K562 (cell line): ENCODE data around the gene IRF1. TPM values are rescaled to one million over a fixed set of nuclear protein-coding genes. Genes with fewer than 3 reads are reported as not detected.

Experiments
- CLOCK ChIP-seq: fragments of 250-450 bp; sonication (Bioruptor Pico); IDR thresholded peaks from 2 replicates; pipeline ENCODE4 v1.4.0; 2020; ENCODE audit warnings: mild to moderate bottlenecking, moderate library complexity, borderline replicate concordance
- CSDE1 ChIP-seq, 2 experiments: fragments of 450-650 bp; IDR thresholded peaks; 2 replicates each; pipeline ENCODE4 v1.6.1; 2016; ENCODE audit warnings: mild to moderate bottlenecking in 1 of 2
- E2F3 ChIP-seq: fragments of 250-450 bp; sonication (Bioruptor Pico); IDR thresholded peaks from 2 replicates; pipeline ENCODE4 v1.4.0; 2020; ENCODE audit warnings: mild to moderate bottlenecking
- FOS ChIP-seq: IDR thresholded peaks from 3 replicates; pipeline ENCODE4 v1.6.1; 2011; ENCODE audit not compliant: insufficient read length; ENCODE audit errors: extremely low read depth
- HNRNPL ChIP-seq: fragments of 200-400 bp; formaldehyde crosslinking; IDR thresholded peaks from 2 replicates; pipeline ENCODE4 v1.6.1; 2017; ENCODE audit warnings: low read depth, mild to moderate bottlenecking, low read length
- IRF1 ChIP-seq: sonication (generic); formaldehyde crosslinking; IDR thresholded peaks from 2 replicates; pipeline ENCODE4 v1.8.0; 2022; ENCODE audit warnings: missing genetic modification reagents, mild to moderate bottlenecking, borderline replicate concordance
- MCM3 ChIP-seq: fragments of 450-650 bp; IDR thresholded peaks from 2 replicates; pipeline ENCODE4 v1.6.1; 2016
- MYC ChIP-seq, 2 experiments: fragments of 250-450 bp in 1 of 2; sonication (Bioruptor Pico) in 1 of 2; IDR thresholded peaks; 2 replicates each; pipeline versions ENCODE4 v1.5.1 to v1.6.1; 2012 to 2021; ENCODE audit warnings: low read depth in 2 of 2, borderline replicate concordance in 1 of 2, improper control_type of control experiment in 1 of 2, low read length in 1 of 2, mild to moderate bottlenecking in 1 of 2, moderate library complexity in 1 of 2
- NONO ChIP-seq, 2 experiments: fragments of 200-400 bp in 1 of 2; fragments of 450-650 bp in 1 of 2; formaldehyde crosslinking in 1 of 2; IDR thresholded peaks; 2 replicates each; pipeline ENCODE4 v1.6.1; 2017; ENCODE audit warnings: low read depth in 2 of 2, mild to moderate bottlenecking in 2 of 2, moderate library complexity in 2 of 2, low read length in 1 of 2
- NR2C2 ChIP-seq, 2 experiments: fragments of 200-800 bp in 1 of 2; sonication (Bioruptor generic) in 1 of 2; sonication (generic) in 1 of 2; formaldehyde crosslinking in 1 of 2; IDR thresholded peaks; 2 replicates each; pipeline versions ENCODE4 v1.6.1 to v1.8.0; 2016 to 2022; ENCODE audit warnings: mild to moderate bottlenecking in 1 of 2, missing compliant biosample characterization in 1 of 2, missing genetic modification characterization in 1 of 2, missing genetic modification reagents in 1 of 2
- PHF21A ChIP-seq: fragments of 450-650 bp; IDR thresholded peaks from 2 replicates; pipeline ENCODE4 v1.6.1; 2017; ENCODE audit warnings: low read depth, borderline replicate concordance
- PHF8 ChIP-seq: fragments of 200-600 bp; sonication (generic); IDR thresholded peaks from 2 replicates; pipeline ENCODE4 v1.6.1; 2012; ENCODE audit warnings: mixed run types, mild to moderate bottlenecking, inconsistent platforms, low read length, moderate library complexity, borderline replicate concordance
- TCF7L2 ChIP-seq: fragments of 150-350 bp; IDR thresholded peaks from 2 replicates; pipeline ENCODE4 v1.6.1; 2016; ENCODE audit warnings: low read depth, mild to moderate bottlenecking, low read length, moderate library complexity
- WHSC1 ChIP-seq: IDR thresholded peaks from one replicate; pipeline ENCODE4 v1.6.1; 2012; ENCODE audit warnings: low read length, control low read depth, inconsistent platforms
- ZNF121 ChIP-seq: sonication (generic); formaldehyde crosslinking; conservative IDR thresholded peaks from 2 replicates; pipeline ENCODE4 v1.8.0; 2022; ENCODE audit warnings: missing genetic modification reagents
- ZNF224 ChIP-seq: sonication (generic); formaldehyde crosslinking; IDR thresholded peaks from 2 replicates; pipeline ENCODE4 v1.8.0; 2022; ENCODE audit warnings: mild to moderate bottlenecking, missing genetic modification reagents
- ZNF561 ChIP-seq: fragments of 450-650 bp; formaldehyde crosslinking; conservative IDR thresholded peaks from 2 replicates; pipeline ENCODE4 v1.4.0; 2020; ENCODE audit warnings: mild to moderate bottlenecking, moderate library complexity
- polyA plus RNA-seq, 8 experiments: library from polyadenylated mRNA; depleted of rRNA in 4 of 8; stranded (reverse) in 5 of 8; unstranded in 3 of 8; fragments of >200 nt; fragmentation: Nextera tagmentation in 2 of 8; fragmentation: Illumina TruSeq in 1 of 8; extraction: Ambion mirVana in 2 of 8; extraction: Trizol in 1 of 8; gene quantifications; 2 replicates each; pipeline versions ENCODE4 v1.2.1 to v1.2.3, GENCODE V29; 2011 to 2014; ENCODE audit warnings: inconsistent platforms in 1 of 8, missing spikeins in 1 of 8
- total RNA-seq, 7 experiments: library from RNA; depleted of rRNA in 6 of 7; stranded (reverse); fragments of >200 nt in 6 of 7; fragmentation: Illumina TruSeq in 2 of 7; extraction: Trizol in 2 of 7; gene quantifications; 2 replicates each; pipeline versions ENCODE4 v1.2.1 to v1.2.3, GENCODE V29; 2011 to 2021; ENCODE audit warnings: low replicate concordance in 1 of 7
- TF ChIP-seq, protein P1 (sequence below): sonication (generic); formaldehyde crosslinking; IDR thresholded peaks from 2 replicates; pipeline ENCODE4 v1.8.0; 2023; ENCODE audit warnings: mild to moderate bottlenecking, missing genetic modification reagents
- TF ChIP-seq, protein P2 (sequence below): fragments of 450-650 bp; formaldehyde crosslinking; IDR thresholded peaks from 2 replicates; pipeline ENCODE4 v1.4.0; 2022; ENCODE audit warnings: missing genetic modification characterization

IRF1 gene
- total and polyA plus RNA-seq, 9 of the 15 experiments (the other 6 are each of a cell fraction or from before 2014, with no cell fraction given), result 1.1 to 12.3 (median 5.9) TPM

- TF ChIP-seq PHF21A (0 out of 2 replicates have a peak, but pooled peaks have one; percentile 19), CSDE1 (IDR thresholded peaks at IDR 0.05) (no peak; a peak in 1 of 4 replicates), ZNF224 (CRISPR knock-in tag) (no peak), NONO (IDR thresholded peaks at IDR 0.05; ENCODE audit: low read depth in 2 of 2, low read length in 1 of 2) (peak; percentile 17 to 97; a peak in 2 of 4 replicates), MYC (IDR thresholded peaks at IDR 0.05; ENCODE audit: low read depth, low read length) (no peak), MYC (CRISPR knock-in tag; IDR thresholded peaks at IDR 0.05; ENCODE audit: borderline replicate concordance, low read depth) (no peak), TCF7L2 (no peak), MCM3 (no peak), FOS (no peak), CLOCK (CRISPR knock-in tag) (no peak), WHSC1 (no peak), PHF8 (peak; percentile 88; the same call in 1 of the 2 replicates), NR2C2 (CRISPR knock-in tag; IDR thresholded peaks at IDR 0.05) (no peak), NR2C2 (tag; IDR thresholded peaks at IDR 0.05) (peak; percentile 46; the same call in 1 of the 2 replicates), ZNF561 (CRISPR knock-in tag) (0 out of 2 replicates have a peak, but pooled peaks have one; percentile 7), HNRNPL (peak; percentile 95), IRF1 (no peak), E2F3 (CRISPR knock-in tag) (0 out of 2 replicates have a peak, but pooled peaks have one; percentile 46), ZNF121 (CRISPR knock-in tag) (no peak)
- TF ChIP-seq, protein P1, sequence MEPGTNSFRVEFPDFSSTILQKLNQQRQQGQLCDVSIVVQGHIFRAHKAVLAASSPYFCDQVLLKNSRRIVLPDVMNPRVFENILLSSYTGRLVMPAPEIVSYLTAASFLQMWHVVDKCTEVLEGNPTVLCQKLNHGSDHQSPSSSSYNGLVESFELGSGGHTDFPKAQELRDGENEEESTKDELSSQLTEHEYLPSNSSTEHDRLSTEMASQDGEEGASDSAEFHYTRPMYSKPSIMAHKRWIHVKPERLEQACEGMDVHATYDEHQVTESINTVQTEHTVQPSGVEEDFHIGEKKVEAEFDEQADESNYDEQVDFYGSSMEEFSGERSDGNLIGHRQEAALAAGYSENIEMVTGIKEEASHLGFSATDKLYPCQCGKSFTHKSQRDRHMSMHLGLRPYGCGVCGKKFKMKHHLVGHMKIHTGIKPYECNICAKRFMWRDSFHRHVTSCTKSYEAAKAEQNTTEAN (CRISPR knock-in tag), result 0 out of 2 replicates have a peak, but pooled peaks have one; percentile 76
- TF ChIP-seq, protein P2, sequence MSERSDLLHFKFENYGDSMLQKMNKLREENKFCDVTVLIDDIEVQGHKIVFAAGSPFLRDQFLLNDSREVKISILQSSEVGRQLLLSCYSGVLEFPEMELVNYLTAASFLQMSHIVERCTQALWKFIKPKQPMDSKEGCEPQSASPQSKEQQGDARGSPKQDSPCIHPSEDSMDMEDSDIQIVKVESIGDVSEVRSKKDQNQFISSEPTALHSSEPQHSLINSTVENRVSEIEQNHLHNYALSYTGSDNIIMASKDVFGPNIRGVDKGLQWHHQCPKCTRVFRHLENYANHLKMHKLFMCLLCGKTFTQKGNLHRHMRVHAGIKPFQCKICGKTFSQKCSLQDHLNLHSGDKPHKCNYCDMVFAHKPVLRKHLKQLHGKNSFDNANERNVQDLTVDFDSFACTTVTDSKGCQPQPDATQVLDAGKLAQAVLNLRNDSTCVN (CRISPR knock-in tag), result no peak
Measured at GRCh38 chr5:132490484-132491367, at the start of gene IRF1 (continued).
